GM19328 (cell line): Measurements from ENCODE around the gene GBX1.

ENCODE experiments used
- ATAC-seq: cut with Tn5 transposase; IDR thresholded peaks from one replicate; pipeline ENCODE4 v1.9.1; 2021; ENCODE audit warnings: mild to moderate bottlenecking, moderate library complexity; ENCODE audit not compliant: unreplicated experiment

The GBX1 gene

GRCh38 chr7:151194188-151194587, 26.7 kb upstream of the GBX1 start:
- no peak for ATAC-seq

- no peak for ATAC-seq
These were observed 25.9 kb upstream of the GBX1 start for GRCh38 chr7:151193203-151193978.

- ATAC-seq: no peak
These were observed 24.6 kb upstream of the GBX1 start for GRCh38 chr7:151192002-151192539.

- ATAC-seq: no peak
These were observed 24.1 kb upstream of the GBX1 start for GRCh38 chr7:151191544-151191943.

GRCh38 chr7:151189038-151189437, 21.5 kb upstream of the GBX1 start:
- no peak for ATAC-seq

GRCh38 chr7:151188252-151188542, 20.7 kb upstream of the GBX1 start:
- no peak for ATAC-seq

GRCh38 chr7:151187409-151188251, 20.1 kb upstream of the GBX1 start:
- ATAC-seq: no peak

- no peak for ATAC-seq
These were observed 19.3 kb upstream of the GBX1 start, which contains the start of gene ASB10 for GRCh38 chr7:151186640-151187408. Gene ASB10, minus strand, starts transcription at chr7:151187250. Its CDS starts 120 bp downstream, at chr7:151187130.

- no peak for ATAC-seq
These were observed 18.5 kb upstream of the GBX1 start for GRCh38 chr7:151185762-151186639.

GRCh38 chr7:151181011-151181431, 13.5 kb upstream of the GBX1 start:
- no peak for ATAC-seq

GRCh38 chr7:151179946-151180345, 12.5 kb upstream of the GBX1 start:
- ATAC-seq: no peak

- no peak for ATAC-seq
These were observed 11.9 kb upstream of the GBX1 start for GRCh38 chr7:151179287-151179860.

GRCh38 chr7:151178831-151179230, 11.3 kb upstream of the GBX1 start:
- no peak for ATAC-seq

GRCh38 chr7:151178236-151178635, 10.7 kb upstream of the GBX1 start:
- ATAC-seq: no peak

GRCh38 chr7:151177310-151177709, 9.8 kb upstream of the GBX1 start:
- no peak for ATAC-seq

- no peak for ATAC-seq
These were observed 8.9 kb upstream of the GBX1 start for GRCh38 chr7:151176401-151176800.

GRCh38 chr7:151175793-151176311, 8.4 kb upstream of the GBX1 start:
- no peak for ATAC-seq

GRCh38 chr7:151175047-151175792, 7.7 kb upstream of the GBX1 start:
- ATAC-seq: no peak
